ENCODE data around the gene C1QTNF2. TPM values are rescaled to one million over a fixed set of nuclear protein-coding genes. Genes with fewer than 3 reads are reported as not detected.

C1QTNF2 gene
- total RNA-seq, 2 experiments from 2014 or later, result not detected

GRCh38 chr5:160327818-160328217, 42.6 kb downstream of the C1QTNF2 start:
- H3K27ac Mint-ChIP-seq, result no peak overlapping the region
- CTCF ChIA-PET, result no interaction called here
- DNase-seq (no peak), ATAC-seq (no peak)
- no peak for TF ChIP-seq CTCF (IDR thresholded peaks at IDR 0.05)
- intact Hi-C loops (cut with micrococcal nuclease), result no loop called here
- POLR2A ChIA-PET, result no interaction called here
- H3K4me1 Mint-ChIP-seq (ENCODE audit: low read depth), result peaks cover 8% of the 10 kb centered on the region
- H3K36me3 Mint-ChIP-seq (ENCODE audit: low read depth), result no peaks in the 10 kb centered on the region
- H3K27me3 Mint-ChIP-seq, result no peaks in the 10 kb centered on the region
- H3K4me3 Mint-ChIP-seq, result no peak overlapping the region
- H3K9me3 Mint-ChIP-seq, result no peaks in the 10 kb centered on the region

DNA sequence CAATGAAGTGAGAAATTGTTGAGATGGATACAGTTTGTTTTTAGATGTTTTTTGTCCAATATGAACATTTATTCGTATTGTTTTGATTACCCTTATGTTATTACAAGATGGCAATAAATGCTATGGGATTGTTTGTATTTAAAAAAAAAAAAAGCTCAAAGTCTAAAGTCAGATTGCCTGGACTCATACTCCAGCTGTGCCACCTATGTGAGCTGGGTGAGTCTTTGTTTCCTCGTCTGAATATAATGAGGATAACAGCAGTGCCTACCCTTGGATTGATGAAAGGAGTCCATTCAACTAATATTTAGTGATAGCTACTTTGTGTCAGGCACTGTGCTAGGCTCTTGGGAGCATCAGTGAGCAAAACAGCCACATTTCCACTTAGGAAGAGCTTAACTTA, 43.4 kb downstream of the C1QTNF2 start:
- Mint-ChIP-seq H3K4me3 (no peak overlapping the region), H3K27ac (no peak overlapping the region), H3K36me3 (ENCODE audit: low read depth) (no peaks in the 10 kb centered on the region), H3K9me3 (no peaks in the 10 kb centered on the region), H3K4me1 (ENCODE audit: low read depth) (peaks cover 8% of the 10 kb centered on the region), H3K27me3 (no peaks in the 10 kb centered on the region)
- intact Hi-C loops (cut with micrococcal nuclease), result no loop called here
- POLR2A ChIA-PET, result no interaction called here
- ATAC-seq (no peak), DNase-seq (no peak)
- TF ChIP-seq CTCF (IDR thresholded peaks at IDR 0.05), result no peak
- CTCF ChIA-PET, result no interaction called here

- no peaks in the 10 kb centered on the region for H3K36me3 Mint-ChIP-seq (ENCODE audit: low read depth)
- CTCF ChIA-PET, result no interaction called here
Observed at GRCh38 chr5:160325716-160326115, 44.7 kb downstream of the C1QTNF2 start.

DNA sequence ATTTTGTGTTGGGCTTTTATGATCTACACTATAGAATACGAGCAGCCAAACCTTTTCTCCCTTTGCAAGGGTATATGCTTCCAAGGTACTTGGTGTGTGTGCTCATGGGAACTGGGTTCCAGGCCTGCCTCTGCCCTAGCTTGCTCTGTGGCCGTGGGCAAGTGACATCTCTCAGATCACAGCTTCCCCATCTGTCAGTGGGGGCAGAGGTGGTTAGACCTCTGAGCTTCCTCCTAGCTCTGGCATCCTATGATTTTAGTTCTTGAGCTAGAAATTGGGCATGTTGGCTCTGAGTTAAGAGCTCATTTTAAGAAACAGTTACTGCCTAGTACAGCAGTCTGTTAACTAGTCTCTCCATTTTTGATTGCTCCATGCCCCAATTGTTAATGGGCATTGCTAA, 45.5 kb downstream of the C1QTNF2 start:
- Mint-ChIP-seq H3K4me3 (no peak overlapping the region), H3K4me1 (ENCODE audit: low read depth) (peaks cover 2% of the 10 kb centered on the region), H3K9me3 (no peaks in the 10 kb centered on the region), H3K27me3 (peaks cover 4% of the 10 kb centered on the region), H3K27ac (no peak overlapping the region), H3K36me3 (ENCODE audit: low read depth) (no peaks in the 10 kb centered on the region)
- intact Hi-C loops (cut with micrococcal nuclease), result no loop called here
- ChIA-PET POLR2A (no interaction called here), CTCF (no interaction called here)
- no peak for DNase-seq
- no peak for TF ChIP-seq CTCF (IDR thresholded peaks at IDR 0.05)
- no peak for ATAC-seq

More at GRCh38 chr5:160325716-160326115, 44.7 kb downstream of the C1QTNF2 start:
- Mint-ChIP-seq H3K4me3 (no peak overlapping the region), H3K27me3 (no peaks in the 10 kb centered on the region), H3K4me1 (ENCODE audit: low read depth) (peaks cover 8% of the 10 kb centered on the region), H3K27ac (no peak overlapping the region), H3K9me3 (no peaks in the 10 kb centered on the region)
- POLR2A ChIA-PET, result no interaction called here
- ATAC-seq (no peak), DNase-seq (no peak)
- intact Hi-C loops (cut with micrococcal nuclease), result no loop called here
- no peak for TF ChIP-seq CTCF (IDR thresholded peaks at IDR 0.05)

DNA sequence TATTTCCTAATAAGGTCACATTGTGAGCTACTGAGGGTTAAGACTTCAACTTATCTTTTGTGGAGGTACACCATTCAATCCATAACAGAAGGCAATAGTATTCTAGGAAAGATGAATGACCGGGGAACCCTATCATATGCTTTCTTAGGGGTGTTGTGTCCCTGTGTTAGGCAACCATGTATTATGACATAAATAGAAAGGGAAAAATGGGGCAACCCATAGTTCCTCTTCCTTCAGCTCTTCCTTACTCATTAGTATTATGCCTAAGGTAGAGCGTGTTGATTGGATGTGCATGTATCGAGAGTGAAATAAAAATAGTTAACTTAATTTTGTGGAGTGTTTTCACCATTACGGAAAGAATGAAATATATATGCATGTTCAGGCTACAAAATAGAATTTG, 52.0 kb downstream of the C1QTNF2 start:
- DNase-seq (no peak), ATAC-seq (no peak)
- intact Hi-C loops (cut with micrococcal nuclease), result no loop called here
- Mint-ChIP-seq H3K4me3 (no peak overlapping the region), H3K27me3 (peaks cover 22% of the 10 kb centered on the region), H3K4me1 (ENCODE audit: low read depth) (no peaks in the 10 kb centered on the region), H3K27ac (no peak overlapping the region), H3K9me3 (no peaks in the 10 kb centered on the region), H3K36me3 (ENCODE audit: low read depth) (no peaks in the 10 kb centered on the region)
- TF ChIP-seq CTCF (IDR thresholded peaks at IDR 0.05), result no peak
- POLR2A ChIA-PET, result no interaction called here
- CTCF ChIA-PET, result no interaction called here
